Measurements from ENCODE around the gene RNU7-1. TPM values are rescaled to one million over a fixed set of nuclear protein-coding genes. Genes with fewer than 3 reads are reported as not detected.

Gene RNU7-1
- total and polyA plus RNA-seq, 2 experiments from 2014 or later: not detected

- peaks cover 63% of the 10 kb centered on the region for H3K79me2 ChIP-seq
Measured at GRCh38 chr12:6928022-6928702, 15.5 kb upstream of the RNU7-1 start.

GRCh38 chr12:6928703-6929407 lies 14.8 kb upstream of the RNU7-1 start:
- no peak for DNase-seq (ENCODE audit: low spot score)
- Histone ChIP-seq H3K4me1 (ENCODE audit: insufficient read depth) (peaks cover 62% of the 10 kb centered on the region), H3K9me3 (ENCODE audit: low read depth) (no peaks in the 10 kb centered on the region), H3K79me2 (peaks cover 70% of the 10 kb centered on the region), H3K4me3 (peak overlapping the region; percentile 89), H3K36me3 (replicated peaks; ENCODE audit: insufficient read depth, low read depth) (no peaks in the 10 kb centered on the region), H2AFZ (no peak overlapping the region), H3K9me2 (replicated peaks; ENCODE audit: insufficient read depth) (no peaks in the 10 kb centered on the region), H3K27me3 (no peaks in the 10 kb centered on the region), H4K20me1 (ENCODE audit: insufficient read depth, poor library complexity, severe bottlenecking) (peaks cover 52% of the 10 kb centered on the region), H3K27ac (peak overlapping the region; percentile 99), H3K4me2 (peak overlapping the region; percentile 91)
- no peak for TF ChIP-seq EZH2phosphoT487 (IDR thresholded peaks at IDR 0.05; ENCODE audit: low read depth, severe bottlenecking, unreplicated experiment)
- TF ChIP-seq, protein P1, sequence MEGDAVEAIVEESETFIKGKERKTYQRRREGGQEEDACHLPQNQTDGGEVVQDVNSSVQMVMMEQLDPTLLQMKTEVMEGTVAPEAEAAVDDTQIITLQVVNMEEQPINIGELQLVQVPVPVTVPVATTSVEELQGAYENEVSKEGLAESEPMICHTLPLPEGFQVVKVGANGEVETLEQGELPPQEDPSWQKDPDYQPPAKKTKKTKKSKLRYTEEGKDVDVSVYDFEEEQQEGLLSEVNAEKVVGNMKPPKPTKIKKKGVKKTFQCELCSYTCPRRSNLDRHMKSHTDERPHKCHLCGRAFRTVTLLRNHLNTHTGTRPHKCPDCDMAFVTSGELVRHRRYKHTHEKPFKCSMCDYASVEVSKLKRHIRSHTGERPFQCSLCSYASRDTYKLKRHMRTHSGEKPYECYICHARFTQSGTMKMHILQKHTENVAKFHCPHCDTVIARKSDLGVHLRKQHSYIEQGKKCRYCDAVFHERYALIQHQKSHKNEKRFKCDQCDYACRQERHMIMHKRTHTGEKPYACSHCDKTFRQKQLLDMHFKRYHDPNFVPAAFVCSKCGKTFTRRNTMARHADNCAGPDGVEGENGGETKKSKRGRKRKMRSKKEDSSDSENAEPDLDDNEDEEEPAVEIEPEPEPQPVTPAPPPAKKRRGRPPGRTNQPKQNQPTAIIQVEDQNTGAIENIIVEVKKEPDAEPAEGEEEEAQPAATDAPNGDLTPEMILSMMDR (IDR thresholded peaks at IDR 0.05; ENCODE audit: poor library complexity): no peak
- TF ChIP-seq EZH2 (IDR thresholded peaks at IDR 0.05; ENCODE audit: borderline replicate concordance): no peak
- 3% methylated on average over 12 of the region's 19 CpGs for WGBS (ENCODE audit: low lambda C conversion rate, missing lambda C conversion rate)

More at GRCh38 chr12:6928022-6928702, 15.5 kb upstream of the RNU7-1 start:
- Histone ChIP-seq H3K27ac (peak overlapping the region; percentile 99), H2AFZ (no peak overlapping the region), H3K4me1 (ENCODE audit: insufficient read depth) (peaks cover 56% of the 10 kb centered on the region), H3K4me2 (peak overlapping the region; percentile 91), H3K36me3 (replicated peaks; ENCODE audit: insufficient read depth, low read depth) (no peaks in the 10 kb centered on the region), H3K27me3 (no peaks in the 10 kb centered on the region), H4K20me1 (ENCODE audit: insufficient read depth, poor library complexity, severe bottlenecking) (peaks cover 45% of the 10 kb centered on the region), H3K4me3 (peak overlapping the region; percentile 89), H3K9me3 (ENCODE audit: low read depth) (no peaks in the 10 kb centered on the region), H3K9me2 (replicated peaks; ENCODE audit: insufficient read depth) (no peaks in the 10 kb centered on the region)
- WGBS (ENCODE audit: low lambda C conversion rate, missing lambda C conversion rate): 0% methylated on average over 1 of the region's 79 CpGs
- DNase-seq (ENCODE audit: low spot score): peak; percentile 58
- TF ChIP-seq EZH2phosphoT487 (IDR thresholded peaks at IDR 0.05; ENCODE audit: low read depth, severe bottlenecking, unreplicated experiment): no peak
- no peak for TF ChIP-seq EZH2 (IDR thresholded peaks at IDR 0.05; ENCODE audit: borderline replicate concordance)
- TF ChIP-seq, protein P1 (IDR thresholded peaks at IDR 0.05; ENCODE audit: poor library complexity): no peak

- H3K4me3 ChIP-seq: peak overlapping the region; percentile 89
- no peak for DNase-seq (ENCODE audit: low spot score)
- H3K27ac ChIP-seq: peak overlapping the region; percentile 99
Measured at GRCh38 chr12:6929466-6930452, 13.9 kb upstream of the RNU7-1 start.

More at GRCh38 chr12:6929466-6930452, 13.9 kb upstream of the RNU7-1 start:
- H4K20me1 ChIP-seq (ENCODE audit: insufficient read depth, poor library complexity, severe bottlenecking): peaks cover 56% of the 10 kb centered on the region
- no peak overlapping the region for H2AFZ ChIP-seq
- H3K4me1 ChIP-seq (ENCODE audit: insufficient read depth): peaks cover 61% of the 10 kb centered on the region
- TF ChIP-seq, protein P1 (IDR thresholded peaks at IDR 0.05; ENCODE audit: poor library complexity): no peak
- TF ChIP-seq EZH2phosphoT487 (IDR thresholded peaks at IDR 0.05; ENCODE audit: low read depth, severe bottlenecking, unreplicated experiment): no peak
- no peak for TF ChIP-seq EZH2 (IDR thresholded peaks at IDR 0.05; ENCODE audit: borderline replicate concordance)
- H3K9me3 ChIP-seq (ENCODE audit: low read depth): no peaks in the 10 kb centered on the region
- H3K4me2 ChIP-seq: peak overlapping the region; percentile 91
- 46% methylated on average over 7 of the region's 7 CpGs for WGBS (ENCODE audit: low lambda C conversion rate, missing lambda C conversion rate)
- no peaks in the 10 kb centered on the region for H3K27me3 ChIP-seq
- H3K9me2 ChIP-seq (replicated peaks; ENCODE audit: insufficient read depth): no peaks in the 10 kb centered on the region
- H3K79me2 ChIP-seq: peaks cover 79% of the 10 kb centered on the region
- H3K36me3 ChIP-seq (replicated peaks; ENCODE audit: insufficient read depth, low read depth): no peaks in the 10 kb centered on the region

Measured in hepatocyte (in vitro differentiated cells).